ENCODE data around the gene ANKRD29. TPM values are rescaled to one million over a fixed set of nuclear protein-coding genes. Genes with fewer than 3 reads are reported as not detected.
A peak's percentile ranks its signal among the peaks of the same experiment; 100 is the strongest.

The ANKRD29 gene
- total RNA-seq, 6 experiments from 2014 or later: 0.13 to 0.50 (median 0.22) TPM

GRCh38 chr18:23664674-23665073 is 2.0 kb upstream of the ANKRD29 start:
- no peak overlapping the region for H3K4me3 Mint-ChIP-seq

GRCh38 chr18:23661735-23662308 is 889 bp downstream of the ANKRD29 start:
- peaks cover 36% of the 10 kb centered on the region for H3K27me3 Mint-ChIP-seq (ENCODE audit: insufficient read depth)
- no peak overlapping the region for H3K27ac Mint-ChIP-seq
- H3K4me1 Mint-ChIP-seq (ENCODE audit: low read depth): peaks cover 24% of the 10 kb centered on the region
- no peak for DNase-seq
- peak overlapping the region; percentile 69 for H3K4me3 Mint-ChIP-seq
- no peaks in the 10 kb centered on the region for H3K9me3 Mint-ChIP-seq
- TF ChIP-seq CTCF (IDR thresholded peaks at IDR 0.05): no peak
- peaks cover 4% of the 10 kb centered on the region; the same call in 1 of the 2 replicates for H3K36me3 Mint-ChIP-seq (ENCODE audit: low read depth)

More at GRCh38 chr18:23664674-23665073, 2.0 kb upstream of the ANKRD29 start:
- TF ChIP-seq CTCF (IDR thresholded peaks at IDR 0.05): no peak
- H3K9me3 Mint-ChIP-seq: no peaks in the 10 kb centered on the region
- H3K27me3 Mint-ChIP-seq (ENCODE audit: insufficient read depth): peaks cover 35% of the 10 kb centered on the region
- peaks cover 4% of the 10 kb centered on the region; the same call in 1 of the 2 replicates for H3K36me3 Mint-ChIP-seq (ENCODE audit: low read depth)
- no peak for DNase-seq
- peaks cover 18% of the 10 kb centered on the region for H3K4me1 Mint-ChIP-seq (ENCODE audit: low read depth)
- no peak overlapping the region for H3K27ac Mint-ChIP-seq

GRCh38 chr18:23658285-23658684 is 4.4 kb downstream of the ANKRD29 start:
- no peak for TF ChIP-seq CTCF (IDR thresholded peaks at IDR 0.05)
- Mint-ChIP-seq H3K27ac (no peak overlapping the region), H3K36me3 (ENCODE audit: low read depth) (peaks cover 4% of the 10 kb centered on the region; the same call in 1 of the 2 replicates), H3K4me3 (no peak overlapping the region), H3K27me3 (ENCODE audit: insufficient read depth) (peaks cover 29% of the 10 kb centered on the region), H3K4me1 (ENCODE audit: low read depth) (peaks cover 21% of the 10 kb centered on the region), H3K9me3 (no peaks in the 10 kb centered on the region)
- no peak for DNase-seq

- DNase-seq: no peak
- H3K4me3 Mint-ChIP-seq: no peak overlapping the region
- H3K27ac Mint-ChIP-seq: no peak overlapping the region
- no peaks in the 10 kb centered on the region for H3K36me3 Mint-ChIP-seq (ENCODE audit: low read depth)
- H3K4me1 Mint-ChIP-seq (ENCODE audit: low read depth): peaks cover 18% of the 10 kb centered on the region
- TF ChIP-seq CTCF (IDR thresholded peaks at IDR 0.05): no peak
- peaks cover 16% of the 10 kb centered on the region for H3K27me3 Mint-ChIP-seq (ENCODE audit: insufficient read depth)
- no peaks in the 10 kb centered on the region for H3K9me3 Mint-ChIP-seq
These were observed 10.5 kb downstream of the ANKRD29 start for GRCh38 chr18:23652232-23652631.

- Mint-ChIP-seq H3K36me3 (ENCODE audit: low read depth) (no peaks in the 10 kb centered on the region), H3K4me1 (ENCODE audit: low read depth) (peaks cover 18% of the 10 kb centered on the region), H3K27me3 (ENCODE audit: insufficient read depth) (peaks cover 21% of the 10 kb centered on the region), H3K4me3 (no peak overlapping the region), H3K9me3 (no peaks in the 10 kb centered on the region), H3K27ac (no peak overlapping the region)
- no peak for TF ChIP-seq CTCF (IDR thresholded peaks at IDR 0.05)
- DNase-seq: peak; percentile 80
These were observed 11.5 kb downstream of the ANKRD29 start for GRCh38 chr18:23650968-23651927.

Measured in HFFc6 (cell line).